ENCODE results near the gene HABP4.
"Not testable (repeated sequence)": the region's sequence is repeated elsewhere in the genome, so short reads cannot be mapped to it uniquely, and the experiment has no call there.

The HABP4 gene

GRCh38 chr9:96500696-96501632, 51.0 kb downstream of the HABP4 start:
- peak; percentile 65 for DNase-seq

GRCh38 chr9:96501633-96502538, 51.9 kb downstream of the HABP4 start:
- DNase-seq, result no peak

- no peak for DNase-seq
Measured at GRCh38 chr9:96502539-96503373, 52.8 kb downstream of the HABP4 start.

DNA sequence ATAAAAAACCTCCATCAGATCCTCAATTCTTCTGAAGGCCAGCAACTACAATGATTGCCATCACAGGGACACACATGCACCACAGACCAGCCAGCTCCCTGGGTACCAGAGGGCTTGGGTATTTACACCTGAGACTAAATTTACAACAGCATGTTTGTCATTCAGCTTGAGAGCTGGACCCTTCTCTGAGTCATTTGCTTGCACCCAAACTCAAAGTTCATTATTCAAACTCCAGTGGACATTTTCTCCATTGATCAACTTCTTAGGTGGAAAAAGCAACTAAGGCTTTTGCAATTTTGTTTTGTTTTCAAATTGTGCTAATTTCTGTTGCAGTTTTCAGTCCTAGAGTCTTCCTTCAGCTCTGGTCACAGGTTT, 53.4 kb downstream of the HABP4 start:
- DNase-seq, result not testable (repeated sequence)

- DNase-seq, result no peak
Measured at GRCh38 chr9:96503918-96504317, 53.9 kb downstream of the HABP4 start.

DNA sequence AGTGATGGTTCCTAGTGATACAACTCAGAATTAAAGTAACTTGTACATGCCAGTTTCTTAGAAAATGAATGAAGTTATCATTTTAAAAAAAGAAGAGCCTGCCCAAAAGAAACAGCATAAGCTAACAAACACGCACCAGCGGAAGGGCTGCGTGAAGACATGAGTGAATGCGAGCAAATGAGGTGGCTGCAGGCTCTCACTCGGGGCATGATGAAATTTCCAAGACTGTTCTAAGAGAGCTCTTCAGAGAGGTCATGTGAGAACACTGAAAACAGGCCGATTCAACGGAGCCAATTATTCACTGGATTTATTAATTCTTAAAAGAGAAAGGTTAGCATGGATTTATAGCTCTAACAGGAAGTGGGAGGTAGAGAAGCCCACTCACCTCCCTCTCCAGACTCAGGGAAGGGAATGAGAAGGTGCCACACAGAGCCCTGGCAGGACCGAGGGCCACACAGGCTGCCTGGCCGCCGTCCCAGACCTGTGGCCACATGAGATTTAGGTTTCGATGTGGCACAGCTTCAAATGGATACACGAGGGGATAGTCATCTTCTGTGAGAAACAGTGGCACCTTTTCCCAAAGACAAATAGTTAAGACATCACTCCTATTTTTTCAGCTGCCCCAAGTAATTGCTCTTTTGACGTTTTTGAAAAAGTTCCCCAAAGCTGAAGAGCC, 55.5 kb downstream of the HABP4 start:
- DNase-seq, result no peak

DNA sequence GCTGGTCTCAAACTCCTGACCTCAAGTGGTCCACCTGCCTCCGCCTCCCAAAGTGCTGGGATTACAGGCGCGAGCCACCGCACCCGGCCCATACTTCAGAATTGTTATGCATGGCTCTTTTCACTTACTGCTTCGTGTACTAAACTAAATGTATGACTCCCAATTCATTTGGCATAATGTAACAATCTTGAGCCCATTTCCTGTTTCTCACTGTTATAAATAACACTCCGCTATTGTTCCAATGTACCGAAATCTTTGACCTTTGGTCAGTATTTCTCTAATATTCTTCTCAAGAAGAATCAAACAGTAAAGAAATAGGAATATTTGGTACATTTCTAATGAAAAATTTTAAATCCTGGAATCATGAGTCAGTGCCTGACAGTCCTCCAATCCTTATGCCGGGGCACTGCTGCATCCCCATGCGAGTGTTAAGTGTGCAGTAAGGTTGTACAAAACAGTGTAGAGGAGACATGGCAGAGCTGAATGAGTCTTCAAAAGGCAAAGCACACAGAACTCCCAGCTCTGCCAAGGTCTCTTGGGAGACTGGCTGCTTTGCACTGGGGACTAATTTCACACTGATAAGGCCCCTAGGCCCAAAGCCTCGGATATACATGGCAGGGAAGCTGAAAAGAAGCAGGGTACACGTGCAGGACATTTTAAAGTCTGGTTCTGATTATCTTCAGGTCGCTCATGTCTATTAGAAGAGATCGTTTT, 58.4 kb downstream of the HABP4 start:
- DNase-seq, result no peak

DNA sequence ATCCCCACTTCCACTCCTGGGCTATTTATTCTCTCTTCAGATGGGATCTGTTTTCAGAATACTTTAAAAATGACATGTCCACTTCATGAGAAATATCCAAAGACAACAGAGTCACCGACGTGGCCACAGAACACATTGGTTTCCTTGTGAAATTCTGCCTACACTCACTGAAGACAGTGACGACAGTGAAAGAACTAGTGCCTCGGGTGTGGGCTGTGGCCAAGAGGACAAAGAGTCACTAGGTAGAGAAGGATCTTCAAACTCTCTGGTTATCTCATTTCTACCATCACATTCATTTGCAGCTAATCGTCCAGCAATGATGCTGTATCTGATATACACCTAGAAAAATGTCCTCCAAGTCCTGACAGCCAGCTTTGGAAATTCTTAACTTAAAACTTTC, 59.1 kb downstream of the HABP4 start:
- DNase-seq, result no peak

DNA sequence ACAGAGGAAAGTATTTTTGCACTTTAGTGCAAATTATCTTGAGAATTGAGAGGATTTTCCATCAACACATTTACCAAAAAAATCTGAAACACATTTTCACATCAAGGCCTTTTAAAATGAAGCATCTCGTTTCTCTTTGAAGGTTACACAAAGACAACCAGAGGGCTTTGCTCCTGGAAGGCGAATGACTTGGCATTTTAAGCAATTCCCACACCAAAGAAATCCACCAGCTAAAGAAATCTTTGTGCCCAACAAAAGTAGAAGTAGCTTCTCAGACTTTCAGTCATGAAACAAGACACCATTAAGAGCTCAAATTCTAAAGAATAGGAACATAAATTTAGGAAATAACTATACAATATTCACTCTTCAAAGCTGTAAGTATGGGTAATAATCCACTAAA, 59.9 kb downstream of the HABP4 start:
- no peak for DNase-seq

DNA sequence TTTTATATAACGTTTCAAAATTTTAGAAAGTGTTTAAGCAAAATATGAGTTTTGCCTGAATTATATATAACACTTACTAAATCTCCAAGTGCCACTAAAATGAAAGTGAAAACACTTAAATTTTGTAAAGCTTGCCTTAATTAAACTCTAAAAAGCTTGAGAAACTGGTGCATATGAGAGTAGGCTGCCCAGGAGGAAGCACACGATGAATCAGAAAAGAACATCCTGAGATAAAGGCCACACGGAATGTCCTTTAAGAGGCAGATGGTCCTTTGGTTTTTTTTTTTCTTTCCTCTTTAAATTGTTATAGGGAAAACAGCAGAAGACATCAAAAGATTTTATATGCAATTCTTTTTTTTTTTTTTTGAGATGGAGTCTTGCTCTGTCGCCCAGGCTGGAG, 60.3 kb downstream of the HABP4 start:
- DNase-seq, result no peak

GRCh38 chr9:96512240-96512639, 62.3 kb downstream of the HABP4 start:
- DNase-seq, result no peak

GRCh38 chr9:96513622-96514021, 63.7 kb downstream of the HABP4 start:
- peak; percentile 36 for DNase-seq

- DNase-seq, result peak; percentile 82
Measured at GRCh38 chr9:96514108-96514799, 64.3 kb downstream of the HABP4 start.

GRCh38 chr9:96514800-96515158, 64.8 kb downstream of the HABP4 start:
- peak; percentile 25 for DNase-seq

- peak; percentile 37 for DNase-seq
Measured at GRCh38 chr9:96515621-96516470, 65.9 kb downstream of the HABP4 start.

GRCh38 chr9:96519095-96519494, 69.1 kb downstream of the HABP4 start:
- DNase-seq, result no peak

- DNase-seq, result no peak
Measured at GRCh38 chr9:96519787-96520186, 69.8 kb downstream of the HABP4 start.

GRCh38 chr9:96522366-96522765, 72.4 kb downstream of the HABP4 start:
- DNase-seq, result no peak

- peak; percentile 12 for DNase-seq
Measured at GRCh38 chr9:96523374-96523773, 73.4 kb downstream of the HABP4 start.

DNA sequence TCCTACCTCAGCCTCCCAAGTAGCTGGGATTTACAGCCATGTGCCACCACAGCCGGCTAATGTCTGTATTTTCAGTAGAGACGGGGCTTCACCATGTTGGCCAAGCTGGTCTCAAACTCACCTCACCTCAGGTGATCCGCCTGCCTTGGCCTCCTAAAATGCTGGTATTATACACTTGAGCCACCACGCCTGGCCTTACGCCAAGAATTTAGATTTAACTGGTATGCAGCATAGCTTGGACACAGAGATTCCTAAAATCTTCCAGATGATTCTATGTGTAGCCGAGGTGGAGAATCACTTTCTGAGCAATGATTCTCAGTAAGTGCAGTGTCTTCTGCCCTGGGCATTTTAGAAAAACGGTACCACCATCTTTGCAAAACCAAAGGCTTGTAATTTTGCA, 74.1 kb downstream of the HABP4 start:
- peak; percentile 19 for DNase-seq

Measured in fibroblast of skin of right biceps (primary cell).